NT2/D1 (cell line): ENCODE results near the gene FOXD4L5.
"Not testable (repeated sequence)": the region's sequence is repeated elsewhere in the genome, so short reads cannot be mapped to it uniquely, and the experiment has no call there.

Experiments
- SUZ12 ChIP-seq: IDR thresholded peaks from 2 replicates; pipeline ENCODE4 v1.6.1; 2011; ENCODE audit not compliant: insufficient read length, insufficient read depth; ENCODE audit errors: extremely low read depth
- YY1 ChIP-seq: IDR thresholded peaks from 2 replicates; pipeline ENCODE4 v1.6.1; 2011; ENCODE audit not compliant: insufficient read length, insufficient read depth
- ZNF274 ChIP-seq: IDR thresholded peaks from 2 replicates; pipeline ENCODE4 v1.6.1; 2011; ENCODE audit warnings: mild to moderate bottlenecking, low read depth, low read length

DNA sequence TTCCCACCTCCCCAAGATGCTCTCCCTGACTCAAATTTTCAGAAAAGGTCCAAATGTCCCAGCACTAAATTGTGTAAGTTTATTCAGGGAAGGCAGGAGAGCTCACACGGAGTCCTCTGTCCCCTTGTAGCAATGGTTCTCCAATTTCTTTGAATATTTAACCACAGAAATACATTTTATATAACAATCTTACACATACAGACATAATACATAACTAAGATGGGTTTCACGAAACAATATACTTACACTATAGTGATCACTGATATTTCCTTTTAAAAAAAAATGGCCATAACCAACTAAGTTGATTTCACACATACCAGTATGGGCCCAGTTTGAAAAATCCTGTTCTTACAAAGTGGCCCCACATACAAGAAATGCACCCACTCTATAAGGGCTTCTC is at the start of gene FOXD4L5:
- TF ChIP-seq YY1, SUZ12, ZNF274: not testable (repeated sequence)
